ENCODE data around the gene TUBA3E.
A peak's percentile ranks its signal among the peaks of the same experiment; 100 is the strongest.
"Not testable (repeated sequence)": the region's sequence is repeated elsewhere in the genome, so short reads cannot be mapped to it uniquely, and the experiment has no call there.

Gene TUBA3E

DNA sequence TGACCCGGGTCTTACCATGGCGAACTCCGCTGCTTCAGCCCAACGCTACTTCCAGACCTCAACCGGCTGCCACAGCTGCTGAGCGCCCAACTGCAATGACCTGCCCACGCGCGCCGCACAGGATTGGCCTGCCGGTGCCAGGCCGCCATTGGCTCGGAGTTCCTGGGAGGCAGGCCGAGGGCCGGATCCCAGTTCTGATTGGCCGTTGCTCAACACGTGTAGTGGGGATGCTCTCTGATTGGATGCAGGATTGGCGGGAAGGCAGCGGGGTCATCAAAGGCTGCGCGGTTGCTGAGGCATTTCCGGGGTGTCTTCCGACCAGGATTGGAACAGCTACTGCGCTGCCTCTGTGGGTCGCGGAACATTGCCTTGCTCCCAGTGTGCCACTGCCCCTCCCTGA, at the start of gene TUBA3E:
TSS of gene TUBA3E (minus strand) at position 97 of the 400 bp plus-strand sequence. CDS start at position 18, 79 bp downstream.
- DNase-seq, result no peak

GRCh38 chr2:130246430-130246829, 48.2 kb upstream of the TUBA3E start:
- no peak for DNase-seq

- DNase-seq, result no peak
These were observed 47.7 kb upstream of the TUBA3E start for GRCh38 chr2:130245976-130246375.

DNA sequence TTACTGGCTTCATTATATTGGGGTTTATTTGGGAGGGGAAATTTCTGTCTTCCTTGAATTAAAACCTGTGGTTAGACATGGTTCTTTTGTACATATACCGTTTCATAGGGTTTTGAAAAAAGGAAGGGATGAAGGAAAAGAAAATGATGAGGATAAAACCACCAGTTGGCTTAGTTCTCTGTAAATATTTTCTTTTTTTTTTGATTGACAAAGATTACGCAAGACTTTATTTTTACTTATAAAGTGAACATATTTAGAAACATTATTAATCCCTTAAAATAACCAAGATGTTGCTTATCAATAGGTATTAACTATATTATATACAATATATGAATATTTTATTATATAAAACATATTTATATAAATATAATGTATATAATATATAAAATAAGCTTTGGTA, 45.1 kb upstream of the TUBA3E start:
- DNase-seq, result no peak

GRCh38 chr2:130241041-130241707, 42.9 kb upstream of the TUBA3E start:
- DNase-seq, result no peak

DNA sequence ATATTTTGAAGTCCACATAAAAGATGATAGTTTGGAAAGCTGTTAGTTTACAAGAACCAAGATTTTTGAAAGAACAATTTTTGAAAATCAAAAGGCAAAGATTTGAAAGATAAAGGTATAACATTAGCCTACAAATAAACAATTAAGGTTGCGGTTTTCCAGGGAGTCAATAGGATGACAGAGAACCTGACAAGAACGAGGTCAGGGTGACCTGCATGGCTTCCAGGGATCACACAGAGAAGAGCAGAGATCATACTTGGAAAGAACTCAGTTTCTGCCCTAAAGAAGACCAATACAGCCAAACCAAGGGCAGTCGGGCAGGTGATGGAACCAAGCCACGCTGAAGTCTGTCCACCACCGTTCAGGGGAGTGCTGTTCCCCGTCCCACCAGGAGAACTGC, 41.3 kb upstream of the TUBA3E start:
- not testable (repeated sequence) for DNase-seq

- not testable (repeated sequence) for DNase-seq
These were observed 34.8 kb upstream of the TUBA3E start for GRCh38 chr2:130233066-130233465.

GRCh38 chr2:130231656-130232055, 33.4 kb upstream of the TUBA3E start:
- DNase-seq, result no peak

GRCh38 chr2:130230907-130231306, 32.7 kb upstream of the TUBA3E start:
- DNase-seq, result not testable (repeated sequence)

DNA sequence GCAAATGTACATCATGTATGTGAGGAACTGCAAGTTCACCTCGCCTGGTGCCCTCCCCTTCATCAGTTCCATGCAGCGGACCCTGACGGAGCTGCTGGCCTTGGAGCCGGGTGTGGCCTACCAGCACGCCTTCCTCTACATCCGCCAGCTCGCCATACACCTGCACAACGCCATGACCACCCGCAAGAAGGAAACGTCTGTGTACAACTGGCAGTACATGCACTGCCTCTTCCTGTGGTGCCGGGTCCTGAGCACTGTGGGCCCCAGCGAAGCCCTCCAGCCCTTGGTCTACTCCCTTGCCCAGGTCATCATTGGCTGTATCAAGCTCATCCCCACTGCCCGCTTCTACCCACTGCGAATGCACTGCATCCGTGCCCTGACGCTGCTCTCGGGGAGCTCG, 32.1 kb upstream of the TUBA3E start:
- DNase-seq, result not testable (repeated sequence)

DNA sequence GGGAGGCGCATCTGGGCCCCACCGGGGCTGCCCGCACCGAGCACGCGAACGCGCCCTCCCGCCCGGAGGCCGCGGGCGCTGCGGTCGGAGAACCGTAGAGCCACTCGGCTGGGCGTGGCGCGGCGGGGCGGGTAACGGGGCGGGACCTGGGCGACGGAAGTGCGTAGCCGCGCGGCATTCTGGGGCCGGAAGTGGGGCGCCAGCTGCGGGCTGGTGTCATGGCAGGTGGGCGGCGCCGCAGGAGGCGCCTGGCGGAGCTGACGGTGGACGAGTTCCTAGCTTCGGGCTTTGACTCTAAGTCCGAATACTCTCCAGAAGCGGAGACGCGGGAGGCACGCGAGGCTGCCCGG, 30.9 kb upstream of the TUBA3E start:
- DNase-seq, result peak; percentile 32

DNA sequence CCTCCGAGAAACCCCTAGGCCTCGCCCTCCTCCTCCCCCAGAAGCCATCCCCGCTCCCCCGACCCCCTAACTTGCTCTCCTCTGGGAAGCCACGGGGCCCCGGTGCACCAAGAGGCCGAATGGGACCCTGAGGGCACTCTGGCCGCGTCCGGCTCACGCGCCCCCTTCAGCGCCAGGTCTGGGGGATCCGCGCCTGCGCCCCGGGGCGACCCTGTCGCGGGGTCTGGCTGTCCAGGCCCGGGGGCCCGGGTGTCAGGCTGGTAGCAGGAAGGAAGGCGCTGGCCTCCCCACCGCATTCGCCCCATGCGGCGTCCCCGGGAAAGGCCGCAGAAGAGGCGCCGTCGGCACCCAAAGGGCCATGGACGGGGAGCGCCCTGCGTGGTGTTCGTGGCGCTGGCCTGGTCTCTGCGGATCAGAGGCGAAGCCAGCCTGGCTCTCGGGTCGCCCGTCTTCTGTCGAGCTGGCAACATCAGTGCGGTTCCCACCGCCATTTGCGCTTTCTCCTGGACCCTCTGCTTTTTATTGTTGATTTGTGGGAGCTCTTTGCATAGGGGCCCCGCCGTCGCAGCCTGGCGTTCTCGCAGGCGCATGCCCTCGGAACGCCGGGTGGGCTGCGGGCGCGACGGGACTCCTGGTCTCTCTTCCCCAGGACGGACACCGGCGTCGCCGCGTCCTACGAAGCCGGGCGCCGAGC, 30.4 kb upstream of the TUBA3E start:
- not testable (repeated sequence) for DNase-seq

- DNase-seq, result not testable (repeated sequence)
These were observed 29.8 kb upstream of the TUBA3E start for GRCh38 chr2:130228005-130228404.

GRCh38 chr2:130222523-130222922, 24.3 kb upstream of the TUBA3E start:
- not testable (repeated sequence) for DNase-seq

- DNase-seq, result not testable (repeated sequence)
These were observed 22.3 kb upstream of the TUBA3E start for GRCh38 chr2:130220505-130220904.

GRCh38 chr2:130219147-130219546, 20.9 kb upstream of the TUBA3E start:
- not testable (repeated sequence) for DNase-seq

- not testable (repeated sequence) for DNase-seq
These were observed 8.8 kb upstream of the TUBA3E start for GRCh38 chr2:130207051-130207450.

DNA sequence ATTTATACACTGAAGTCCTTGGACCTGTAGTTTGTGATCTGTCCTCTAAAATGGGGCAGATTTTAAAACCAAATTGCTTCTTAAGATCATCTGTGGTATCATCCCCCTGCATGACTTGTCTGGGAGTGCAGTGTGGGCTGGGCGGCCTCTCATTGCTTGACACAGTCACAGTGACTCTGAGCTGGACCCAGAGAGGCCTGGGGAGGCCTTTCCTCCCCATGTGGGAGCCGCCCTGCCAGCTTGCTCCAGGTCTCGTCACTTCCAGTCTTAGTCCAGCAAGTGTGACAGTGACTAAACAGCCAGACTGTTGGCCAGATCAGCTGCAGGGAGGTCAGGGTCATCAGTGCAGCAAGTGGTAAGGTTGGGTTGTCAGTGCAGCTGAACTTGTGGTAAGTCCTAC, 4.9 kb upstream of the TUBA3E start:
- not testable (repeated sequence) for DNase-seq

- not testable (repeated sequence) for DNase-seq
These were observed 4.3 kb upstream of the TUBA3E start for GRCh38 chr2:130202518-130202917.

DNA sequence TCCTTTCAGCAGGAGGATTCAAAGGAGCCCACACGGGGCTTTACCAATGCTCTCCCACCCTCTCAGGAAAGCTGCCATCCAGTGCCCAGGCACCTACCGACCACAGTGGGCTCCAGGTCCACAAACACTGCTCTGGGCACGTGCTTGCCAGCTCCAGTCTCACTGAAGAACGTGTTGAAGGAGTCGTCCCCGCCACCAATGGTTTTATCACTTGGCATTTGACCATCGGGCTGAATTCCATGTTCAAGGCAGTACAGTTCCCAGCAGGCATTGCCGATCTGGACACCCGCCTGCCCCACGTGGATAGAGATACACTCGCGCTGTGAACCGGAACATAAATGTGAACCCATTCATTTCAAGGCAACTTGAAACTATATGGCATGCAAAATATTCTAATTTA, 2.2 kb downstream of the TUBA3E start:
- DNase-seq, result not testable (repeated sequence)

- not testable (repeated sequence) for DNase-seq
These were observed 3.1 kb downstream of the TUBA3E start for GRCh38 chr2:130195089-130195635.

DNA sequence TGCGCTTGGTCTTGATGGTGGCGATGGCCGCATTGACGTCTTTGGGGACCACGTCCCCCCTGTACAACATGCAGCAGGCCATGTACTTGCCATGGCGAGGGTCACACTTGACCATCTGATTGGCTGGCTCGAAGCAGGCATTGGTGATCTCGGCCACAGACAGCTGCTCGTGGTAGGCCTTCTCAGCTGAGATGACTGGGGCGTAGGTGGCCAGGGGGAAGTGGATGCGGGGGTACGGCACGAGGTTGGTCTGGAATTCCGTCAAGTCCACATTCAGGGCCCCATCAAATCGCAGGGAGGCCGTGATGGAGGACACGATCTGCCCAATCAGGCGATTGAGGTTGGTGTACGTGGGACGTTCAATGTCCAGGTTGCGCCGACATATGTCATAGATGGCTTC, 4.4 kb downstream of the TUBA3E start:
- DNase-seq, result not testable (repeated sequence)

GRCh38 chr2:130192451-130192850, 5.8 kb downstream of the TUBA3E start:
- DNase-seq, result not testable (repeated sequence)

DNA sequence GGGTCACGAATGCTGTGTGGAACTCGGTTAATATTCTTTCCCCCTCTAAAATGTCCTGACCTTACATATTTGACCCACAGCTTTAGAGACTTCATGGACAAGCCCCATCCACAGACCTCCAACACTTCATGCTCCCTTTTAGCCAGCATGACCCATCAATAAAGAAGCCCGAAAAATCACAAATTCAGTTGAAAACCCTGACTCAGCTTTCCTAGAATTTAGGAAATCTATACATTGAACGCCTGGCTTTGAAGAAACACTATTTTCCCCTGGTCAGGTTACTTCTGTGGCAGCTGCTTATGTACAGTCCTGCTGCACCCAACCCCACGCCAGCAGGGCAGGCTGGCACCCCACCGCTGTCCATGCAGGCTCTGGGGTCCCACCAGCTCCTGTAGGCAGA, 6.9 kb downstream of the TUBA3E start:
- not testable (repeated sequence) for DNase-seq

Measured in retina (tissue), 1 donor.